COLO668 (cell line): ENCODE results near the gene CAMK1D.
"Not testable (repeated sequence)": the region's sequence is repeated elsewhere in the genome, so short reads cannot be mapped to it uniquely, and the experiment has no call there.

Experiments used
- DNase-seq: peaks from one replicate; lab custom pipeline; 2025; ENCODE audit not compliant: unreplicated experiment; lab: John Stamatoyannopoulos, UW

The CAMK1D gene

DNA sequence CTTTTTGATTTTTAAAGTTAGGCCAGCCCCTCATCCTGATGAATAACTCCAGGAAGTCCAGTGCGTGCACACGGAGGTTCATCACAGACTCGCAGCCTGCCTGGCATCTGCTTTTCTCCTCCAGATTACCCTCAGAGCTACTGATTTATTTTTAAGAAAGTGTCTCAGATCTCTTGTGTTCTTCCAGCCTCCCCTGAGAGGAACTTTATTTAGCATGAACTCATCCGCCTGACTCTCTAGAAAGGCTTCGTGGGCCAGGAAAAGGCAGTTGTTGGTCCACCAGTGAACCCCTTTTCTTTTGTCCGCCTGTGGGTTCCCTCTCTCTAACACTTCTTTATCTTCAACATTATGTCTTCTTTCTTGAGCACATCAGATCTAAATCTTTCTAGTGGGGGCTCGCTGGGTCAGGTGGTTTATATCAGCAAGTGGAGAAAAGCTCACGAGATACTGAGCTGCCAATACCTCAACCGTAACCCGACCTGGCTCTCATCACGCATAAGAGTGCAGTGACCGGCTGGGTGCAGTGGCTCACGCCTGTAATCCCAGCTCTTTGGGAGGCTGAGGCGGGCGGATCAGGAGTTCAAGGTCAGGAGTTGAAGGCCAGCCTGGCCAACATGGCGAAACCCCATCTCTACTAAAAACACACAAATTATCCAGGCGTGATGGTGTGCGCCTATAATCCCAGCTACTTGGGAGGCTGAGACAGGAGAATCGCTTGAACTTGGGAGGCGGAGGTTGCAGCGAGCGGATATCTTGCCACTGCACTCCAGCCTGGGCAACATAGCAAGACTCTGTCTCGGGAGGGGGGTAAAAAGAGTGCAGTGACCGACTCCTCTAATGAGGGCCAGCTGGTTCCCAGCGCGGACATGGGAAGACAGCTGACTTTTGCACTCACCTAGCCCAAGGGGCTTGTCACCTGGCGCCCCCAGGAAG is 489.9 kb downstream of the CAMK1D start:
- DNase-seq, result no peak

DNA sequence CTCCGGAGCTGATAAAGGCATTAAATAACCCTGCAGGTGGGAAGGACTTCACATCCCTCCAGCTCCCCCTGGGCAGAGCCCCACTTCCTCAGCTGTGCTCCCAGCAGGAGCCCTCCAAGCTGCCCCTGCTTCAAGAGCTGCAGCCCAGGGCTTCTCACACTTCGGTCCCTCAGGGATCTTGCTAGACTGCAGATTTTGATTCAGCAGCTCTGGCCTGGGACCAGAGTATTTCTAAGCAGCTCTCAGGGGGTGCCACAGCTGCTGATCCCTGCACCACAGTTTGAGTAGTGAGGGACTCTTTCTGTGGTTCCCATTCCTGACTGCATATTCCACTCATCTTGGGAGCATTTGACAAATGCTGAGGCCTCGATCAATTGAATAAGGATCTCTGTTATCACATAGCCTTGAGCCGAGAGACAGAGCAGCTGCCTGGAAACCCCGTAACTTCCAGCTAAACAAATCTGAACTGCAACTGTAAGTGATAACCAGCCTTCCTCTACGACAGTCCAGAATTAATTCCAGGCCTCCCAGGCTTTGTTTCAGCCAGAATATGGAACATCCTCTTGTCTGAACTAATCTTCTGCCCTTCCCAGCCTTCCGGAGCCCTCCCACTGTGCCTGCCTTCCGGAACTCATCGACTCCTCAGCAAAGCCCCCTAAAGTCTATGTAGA is 490.7 kb downstream of the CAMK1D start:
- DNase-seq, result no peak

DNA sequence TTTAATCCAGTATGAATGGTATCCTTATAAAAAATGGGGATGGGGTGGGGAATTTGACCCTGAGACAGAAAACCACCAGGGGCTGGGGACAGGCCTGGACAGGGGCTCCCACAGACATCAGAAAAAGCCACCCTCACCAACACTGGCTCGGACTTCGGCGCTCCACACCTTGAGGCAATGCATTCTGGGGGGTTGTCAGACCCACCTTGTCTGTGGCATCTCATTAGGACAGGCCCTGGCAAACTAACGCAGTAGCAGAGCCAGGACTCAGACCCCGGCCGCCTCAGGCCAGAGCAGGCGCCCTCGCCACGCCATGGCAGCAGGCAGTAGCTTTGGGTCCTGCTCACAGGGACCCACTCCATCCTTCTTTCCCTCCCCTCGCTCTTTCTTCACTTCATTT is 492.1 kb downstream of the CAMK1D start:
- DNase-seq, result no peak

DNA sequence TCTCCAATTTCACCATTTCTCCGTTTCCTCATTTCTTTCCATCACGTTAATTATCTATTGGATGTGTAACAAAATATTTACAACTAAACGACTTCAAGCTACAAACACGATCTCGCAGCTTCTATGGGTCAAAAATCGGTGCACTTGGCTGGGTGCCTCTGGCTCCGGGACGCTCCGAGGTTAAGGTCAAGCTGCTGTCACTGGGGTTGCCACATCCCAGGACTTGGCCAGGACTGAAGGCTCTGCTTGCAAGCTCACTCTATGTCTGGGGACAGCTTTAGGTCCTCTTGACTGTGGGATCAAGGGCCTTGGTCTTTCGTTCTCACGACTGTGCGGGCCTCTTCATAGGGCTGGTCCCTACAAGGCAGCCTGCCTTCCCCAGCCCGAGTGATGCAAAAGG is 492.5 kb downstream of the CAMK1D start:
- DNase-seq, result no peak

DNA sequence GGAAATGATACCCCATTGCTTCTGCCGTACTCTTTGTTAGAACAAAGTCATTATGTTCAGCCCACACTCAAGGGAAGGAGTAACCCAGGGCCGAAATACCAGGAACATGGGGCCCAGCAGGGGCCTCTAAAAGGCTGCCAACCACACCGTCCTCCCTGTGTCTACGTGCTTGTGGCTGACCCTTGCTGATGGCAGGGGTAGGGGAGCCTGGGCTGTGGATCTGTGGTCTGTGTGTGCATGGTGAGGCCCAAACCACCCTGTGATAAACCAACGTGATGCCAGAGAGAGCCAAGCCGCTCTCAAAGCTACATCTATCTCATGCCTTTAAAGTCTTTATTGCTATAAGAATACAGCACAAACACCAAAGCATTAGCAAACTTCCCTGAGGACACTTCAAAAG is 493.0 kb downstream of the CAMK1D start:
- DNase-seq, result no peak

DNA sequence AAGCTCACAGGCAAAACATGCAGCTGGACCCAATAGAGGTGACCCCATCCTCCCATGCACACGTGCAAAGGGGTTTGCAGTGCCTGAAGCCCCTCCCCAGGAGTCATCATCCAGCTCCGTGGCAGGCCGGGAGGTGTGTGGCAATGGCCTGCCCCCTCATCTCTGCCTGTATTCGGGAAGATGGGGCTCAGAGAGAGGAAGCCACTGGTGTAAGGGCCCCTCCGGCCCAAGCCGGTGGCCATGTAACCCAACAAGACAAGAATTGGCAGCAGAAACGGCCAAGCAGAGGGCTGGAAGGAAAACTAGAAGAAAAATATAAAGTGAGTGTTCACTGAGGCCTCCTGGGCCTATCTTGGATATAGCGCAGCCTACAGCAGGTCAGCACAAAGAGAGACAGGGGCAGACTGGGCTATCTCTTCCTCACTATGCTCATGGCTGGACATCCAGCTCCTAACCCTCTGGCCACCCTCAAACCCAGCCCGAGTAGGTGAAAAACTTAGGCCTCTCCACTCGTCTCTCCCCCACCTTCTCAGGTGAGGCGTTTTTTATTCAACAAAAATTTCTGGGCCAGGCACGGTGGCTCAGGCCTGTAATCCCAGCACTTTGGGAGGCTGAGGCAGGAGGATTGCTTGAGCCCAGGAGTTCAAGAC is 494.1 kb downstream of the CAMK1D start:
- no peak for DNase-seq

DNA sequence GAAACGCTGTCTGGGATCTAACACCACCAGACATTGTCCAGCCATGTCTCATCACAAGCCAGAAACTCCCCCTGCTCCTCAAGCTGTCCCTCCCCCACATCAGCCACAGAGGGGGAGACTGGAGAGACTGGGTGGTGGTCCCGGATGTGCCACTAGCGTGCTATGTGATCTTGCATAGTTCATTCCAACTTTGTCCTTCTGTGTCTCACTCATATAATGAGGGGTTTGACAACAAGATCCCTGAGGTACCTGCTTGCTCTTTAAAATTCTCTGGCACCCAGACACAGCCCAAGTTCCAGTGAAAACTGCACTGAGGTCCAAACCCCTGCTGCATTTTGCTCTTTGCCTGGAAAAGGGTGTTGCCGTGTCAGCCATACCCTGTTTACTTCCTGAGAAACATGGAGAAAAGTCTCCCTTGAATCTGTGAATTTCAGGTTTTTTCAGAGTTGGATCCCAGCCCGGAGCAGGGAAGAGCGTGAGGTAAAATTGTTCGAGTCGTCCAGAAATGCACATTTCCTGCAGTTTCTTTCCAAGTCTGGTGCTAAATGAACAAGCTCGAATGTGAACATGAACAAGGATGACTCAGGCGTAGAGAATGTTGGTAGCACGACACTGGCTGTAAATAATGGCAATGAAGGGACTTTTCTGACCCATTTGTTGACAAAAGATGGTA is 495.6 kb downstream of the CAMK1D start:
- no peak for DNase-seq

DNA sequence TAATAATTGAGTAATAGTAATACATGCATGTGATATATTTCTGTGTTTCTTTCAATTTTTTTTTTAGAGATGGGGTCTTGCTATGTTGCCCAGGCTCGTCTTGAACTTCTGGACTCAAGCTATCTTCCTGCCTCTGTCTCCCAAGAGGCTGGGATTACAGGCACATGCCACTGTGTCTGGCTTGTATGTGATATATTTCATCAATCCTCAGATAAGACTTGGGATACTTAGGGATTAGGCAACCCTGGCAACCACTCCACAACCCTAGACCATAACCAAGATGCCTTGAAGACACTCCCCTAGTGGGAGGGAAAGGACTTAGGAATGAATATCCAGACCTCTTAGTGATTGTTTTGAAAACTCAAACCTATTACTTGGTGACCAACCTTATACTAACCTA is 497.4 kb downstream of the CAMK1D start:
- no peak for DNase-seq

DNA sequence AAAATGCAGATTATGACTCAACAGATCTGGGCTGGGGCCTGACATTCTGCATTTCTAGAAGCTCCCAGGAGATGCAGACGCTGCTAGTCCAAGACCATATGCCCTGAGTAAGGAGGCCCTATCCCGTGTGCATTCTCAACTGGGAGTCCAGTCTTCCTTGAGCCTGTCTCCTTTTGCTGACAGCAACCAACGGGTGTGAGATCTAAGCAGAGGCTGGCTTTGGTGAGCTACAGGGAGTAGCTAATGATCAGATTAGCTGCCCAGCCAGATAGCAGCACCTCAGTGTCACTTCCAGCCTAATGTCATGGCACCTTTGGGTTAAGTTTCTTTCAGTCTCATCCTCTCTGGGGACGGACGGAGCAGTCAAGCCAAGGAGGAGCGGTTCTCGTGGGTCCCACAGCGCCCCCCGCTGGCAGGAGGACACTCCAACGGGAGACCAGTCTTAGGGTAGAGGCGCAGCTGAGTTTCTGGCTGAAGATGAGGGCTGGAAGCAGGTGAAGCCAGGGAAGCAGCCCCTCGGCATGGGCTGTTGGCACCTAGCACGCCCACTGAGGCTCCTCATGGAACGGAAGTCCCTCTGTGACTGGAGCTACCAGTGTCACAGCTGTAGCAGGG is 498.1 kb downstream of the CAMK1D start:
- peak; percentile 26 for DNase-seq

DNA sequence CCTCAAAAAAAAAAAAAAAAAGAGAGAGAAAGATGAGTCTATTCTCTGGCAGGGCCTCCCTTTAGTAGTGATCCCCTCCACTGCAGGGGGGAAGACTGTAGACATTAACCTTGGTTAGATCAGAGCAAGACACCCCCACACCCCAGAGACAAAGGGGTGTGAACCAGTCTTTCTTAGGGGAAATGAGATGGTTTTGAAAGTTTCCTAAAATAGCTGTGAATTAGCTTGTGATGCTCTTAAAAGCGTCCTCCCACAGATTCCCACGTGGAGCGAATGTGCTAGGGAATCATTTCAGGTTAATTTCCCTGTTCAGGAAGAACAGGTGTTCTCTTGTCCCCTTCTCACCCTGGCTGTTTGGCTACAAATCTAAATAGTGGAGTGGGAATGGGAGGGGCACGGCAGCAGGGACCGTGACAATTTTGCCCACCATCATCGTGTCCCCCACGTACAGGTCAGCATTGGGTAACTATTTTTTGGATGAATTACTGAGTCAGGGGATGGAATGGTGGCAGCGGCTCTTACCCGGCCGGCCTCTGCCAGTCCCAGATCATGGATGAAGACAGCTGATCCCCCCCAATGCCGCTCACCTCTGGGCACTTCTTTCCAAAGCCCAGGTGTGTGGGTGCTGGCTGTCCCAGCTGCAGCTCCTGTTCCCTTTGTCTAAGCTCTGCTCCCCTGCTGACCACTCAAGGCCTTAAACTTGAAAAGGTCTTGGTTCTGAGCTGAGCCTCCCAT is 499.3 kb downstream of the CAMK1D start:
- no peak for DNase-seq

DNA sequence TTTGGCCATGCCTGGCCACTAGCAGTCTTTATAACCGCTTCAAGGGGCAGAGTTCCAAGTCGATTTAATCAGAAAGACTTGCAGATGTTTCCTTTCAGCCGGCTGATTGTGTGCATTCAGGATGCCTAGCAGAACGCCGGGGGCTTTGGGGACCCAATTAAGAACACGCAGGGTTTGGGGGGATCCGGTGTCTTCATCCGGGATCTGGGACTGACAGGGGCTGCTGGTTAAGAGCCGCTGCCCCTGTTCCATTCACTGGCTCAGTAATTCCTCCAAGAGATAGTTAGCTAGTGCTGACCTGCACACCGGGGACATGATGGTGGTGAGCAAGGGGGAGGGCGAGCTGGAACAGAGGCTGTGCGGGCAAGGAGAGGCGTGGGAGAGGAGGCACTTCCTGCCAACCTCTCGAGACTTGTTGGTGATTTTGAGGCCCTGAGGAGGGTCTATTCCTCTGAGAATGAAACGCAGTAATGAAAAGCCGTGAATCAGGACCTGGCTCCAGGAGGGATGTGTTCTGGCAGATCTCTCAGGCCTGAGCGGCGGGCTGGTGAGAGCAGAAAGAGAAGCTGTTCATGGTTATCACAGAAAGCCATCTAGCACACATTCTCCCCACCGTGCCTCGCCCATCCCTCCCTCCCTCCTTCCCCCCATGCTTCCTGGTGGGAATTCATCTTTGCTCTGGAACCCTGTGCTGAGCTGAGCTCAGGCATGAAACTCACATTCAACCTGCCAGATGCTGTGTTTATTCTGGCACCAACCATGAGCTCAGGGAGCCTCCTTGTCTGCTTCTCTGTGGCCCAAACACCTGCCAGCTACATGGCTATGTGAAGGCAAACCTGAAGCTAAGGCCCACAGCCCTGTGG is 500.2 kb downstream of the CAMK1D start:
- no peak for DNase-seq

DNA sequence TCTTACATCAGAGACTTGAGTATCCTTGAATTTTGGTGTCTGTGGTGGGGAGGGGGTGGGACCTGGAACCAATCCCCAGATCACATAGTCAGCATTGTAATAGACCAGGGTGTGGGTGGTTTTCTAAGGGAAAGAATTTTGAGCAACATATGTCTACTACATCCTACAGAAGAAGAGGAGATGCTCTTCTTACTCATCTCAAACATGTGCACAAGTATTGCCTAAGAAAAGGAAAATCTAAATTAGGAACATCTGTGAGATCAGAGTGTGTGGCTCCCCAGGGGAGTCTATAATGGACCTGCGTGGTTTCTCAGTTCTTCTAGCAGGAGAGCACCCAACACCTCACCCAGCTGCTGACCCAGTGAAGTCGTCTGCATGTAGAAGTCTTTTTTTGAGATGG is 503.3 kb downstream of the CAMK1D start:
- DNase-seq, result no peak

DNA sequence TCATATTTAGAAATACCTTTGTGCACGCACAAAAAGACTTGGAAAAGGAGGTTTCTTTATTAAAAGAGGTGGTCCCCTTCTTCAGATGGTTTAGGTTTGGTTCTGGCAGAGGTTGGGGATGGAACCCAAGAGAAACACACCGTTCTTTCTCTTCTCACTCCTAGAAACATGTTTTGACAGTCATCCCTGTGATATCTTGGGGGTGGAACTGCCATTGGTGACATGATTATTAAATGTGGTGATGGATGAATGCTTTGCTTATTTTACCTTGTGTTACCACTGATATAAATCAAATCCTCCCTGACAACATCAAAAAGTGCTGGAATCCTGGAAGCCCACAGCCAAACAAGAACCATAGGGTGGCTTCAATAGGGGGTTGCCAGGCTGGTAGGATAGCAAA is 505.6 kb downstream of the CAMK1D start:
- no peak for DNase-seq

DNA sequence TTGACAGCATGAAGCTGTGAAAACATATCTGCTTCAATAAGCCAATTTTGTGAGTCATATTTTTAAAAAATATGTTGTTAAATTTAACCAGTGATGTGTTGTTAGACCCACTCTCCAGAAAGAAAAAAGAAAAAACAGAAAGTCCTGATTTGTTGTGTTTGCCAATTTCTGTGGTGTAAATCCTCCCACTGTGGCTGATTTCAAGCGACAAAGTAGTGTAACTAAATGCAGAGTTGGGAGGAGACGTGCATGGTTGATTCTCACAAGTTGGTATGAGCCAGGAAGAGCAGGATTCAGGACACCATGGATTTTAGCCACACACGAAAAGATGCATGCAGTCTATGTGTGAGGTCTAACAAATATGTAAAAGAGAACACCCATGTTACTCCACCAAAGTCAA is 513.1 kb downstream of the CAMK1D start:
- no peak for DNase-seq

DNA sequence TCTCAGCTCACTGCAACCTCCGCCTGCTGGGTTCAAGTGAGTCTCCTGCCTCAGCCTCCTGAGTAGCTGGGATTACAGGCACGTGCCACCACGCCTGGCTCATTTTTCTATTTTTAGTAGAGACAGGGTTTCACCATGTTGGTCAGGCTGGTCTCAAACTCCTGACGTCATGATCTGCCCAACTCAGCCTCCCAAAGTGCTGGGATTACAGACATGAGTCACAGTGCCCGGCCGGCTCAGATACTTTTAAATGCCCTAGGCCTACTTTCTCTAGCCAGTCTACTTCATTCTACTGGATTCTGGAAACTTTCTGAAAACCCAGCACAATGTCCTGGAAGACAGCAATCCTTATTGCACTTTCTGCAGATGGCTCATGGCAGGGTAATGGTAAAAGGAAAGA is 516.2 kb downstream of the CAMK1D start:
- not testable (repeated sequence) for DNase-seq

DNA sequence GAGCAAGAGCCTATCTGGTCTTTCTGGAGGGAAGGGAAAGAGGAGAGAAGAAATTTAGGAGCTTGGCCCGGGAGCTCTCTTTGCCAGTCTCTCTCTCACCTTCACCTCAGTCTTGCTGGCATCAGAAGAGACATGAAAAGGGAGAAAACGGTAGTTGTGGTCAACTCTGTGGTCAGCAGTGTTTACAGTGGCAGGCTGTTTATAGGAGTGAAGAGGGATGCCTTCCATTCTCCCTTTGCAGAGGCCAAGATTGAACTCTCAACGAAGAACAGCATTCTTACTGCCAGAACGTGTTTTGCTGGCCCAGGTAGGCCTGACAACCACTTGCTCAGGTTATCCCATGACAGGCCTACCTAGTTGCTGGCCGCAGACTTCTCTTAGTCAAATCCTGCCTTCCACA is 518.9 kb downstream of the CAMK1D start:
- DNase-seq, result no peak

DNA sequence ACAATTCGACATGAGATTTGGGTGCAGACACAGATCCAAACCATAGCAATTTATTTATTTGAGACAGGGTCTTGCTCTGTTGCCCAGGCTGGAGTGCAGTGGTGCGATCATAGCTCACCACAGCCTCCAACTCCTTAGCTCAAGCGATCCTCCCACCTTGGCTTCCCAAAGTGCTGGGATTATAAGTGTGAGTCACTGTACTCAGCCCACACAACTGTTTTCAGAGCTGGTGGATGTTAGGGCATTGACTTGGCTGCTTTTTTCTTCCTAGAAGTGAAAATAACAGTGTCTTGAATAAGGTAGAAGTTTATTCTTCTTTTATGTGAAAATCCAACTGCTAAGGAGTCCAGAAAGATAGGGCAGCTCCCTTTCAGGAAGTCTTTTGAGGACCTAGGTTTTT is 520.1 kb downstream of the CAMK1D start:
- DNase-seq, result no peak

DNA sequence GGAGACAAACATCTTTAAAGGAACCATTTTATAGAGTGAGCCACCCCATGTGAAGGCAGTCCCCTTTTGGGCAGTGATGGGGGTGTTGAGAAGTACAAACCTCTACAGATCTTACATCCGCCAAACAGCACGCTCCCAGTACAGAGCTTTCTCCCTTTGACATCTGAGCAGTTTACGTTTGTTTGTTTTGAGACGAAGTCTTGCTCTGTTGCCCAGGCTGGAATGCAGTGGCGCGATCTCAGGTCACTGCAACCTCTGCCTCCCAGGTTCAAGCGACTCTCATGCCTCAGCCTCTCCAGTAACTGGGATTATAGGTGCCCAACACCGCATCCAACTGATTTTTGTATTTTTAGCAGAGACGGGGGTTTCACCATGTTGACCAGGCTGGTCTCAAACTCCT is 523.2 kb downstream of the CAMK1D start:
- no peak for DNase-seq

DNA sequence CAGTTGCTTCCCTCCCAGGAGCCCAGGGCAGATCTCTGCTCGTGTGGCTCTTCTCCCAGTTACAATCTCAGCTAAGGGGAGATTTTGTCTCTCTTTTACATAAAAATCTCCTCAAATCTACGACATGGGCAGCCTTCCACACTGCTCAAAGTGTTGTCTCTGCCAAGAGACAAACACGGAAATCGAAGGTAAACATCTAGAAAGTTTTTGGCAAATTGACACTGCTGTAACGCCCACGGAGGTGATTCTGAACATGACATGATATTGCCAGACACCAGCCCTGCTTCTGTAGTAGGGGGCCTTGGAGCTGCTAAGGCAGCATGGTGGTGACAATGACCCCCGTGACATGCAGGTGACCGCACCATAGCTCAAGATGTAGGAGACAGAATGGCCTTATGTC is 523.8 kb downstream of the CAMK1D start:
- DNase-seq, result no peak
